ENCODE results near the gene VPS37C. TPM values are rescaled to one million over a fixed set of nuclear protein-coding genes. Genes with fewer than 3 reads are reported as not detected.
"Not testable (repeated sequence)": the region's sequence is repeated elsewhere in the genome, so short reads cannot be mapped to it uniquely, and the experiment has no call there.

Gene VPS37C
- 10 to 100 TPM; 14.1 to 22.8 (median 17.1) TPM for polyA plus RNA-seq (ENCODE audit: insufficient read length in 4 of 4)

DNA sequence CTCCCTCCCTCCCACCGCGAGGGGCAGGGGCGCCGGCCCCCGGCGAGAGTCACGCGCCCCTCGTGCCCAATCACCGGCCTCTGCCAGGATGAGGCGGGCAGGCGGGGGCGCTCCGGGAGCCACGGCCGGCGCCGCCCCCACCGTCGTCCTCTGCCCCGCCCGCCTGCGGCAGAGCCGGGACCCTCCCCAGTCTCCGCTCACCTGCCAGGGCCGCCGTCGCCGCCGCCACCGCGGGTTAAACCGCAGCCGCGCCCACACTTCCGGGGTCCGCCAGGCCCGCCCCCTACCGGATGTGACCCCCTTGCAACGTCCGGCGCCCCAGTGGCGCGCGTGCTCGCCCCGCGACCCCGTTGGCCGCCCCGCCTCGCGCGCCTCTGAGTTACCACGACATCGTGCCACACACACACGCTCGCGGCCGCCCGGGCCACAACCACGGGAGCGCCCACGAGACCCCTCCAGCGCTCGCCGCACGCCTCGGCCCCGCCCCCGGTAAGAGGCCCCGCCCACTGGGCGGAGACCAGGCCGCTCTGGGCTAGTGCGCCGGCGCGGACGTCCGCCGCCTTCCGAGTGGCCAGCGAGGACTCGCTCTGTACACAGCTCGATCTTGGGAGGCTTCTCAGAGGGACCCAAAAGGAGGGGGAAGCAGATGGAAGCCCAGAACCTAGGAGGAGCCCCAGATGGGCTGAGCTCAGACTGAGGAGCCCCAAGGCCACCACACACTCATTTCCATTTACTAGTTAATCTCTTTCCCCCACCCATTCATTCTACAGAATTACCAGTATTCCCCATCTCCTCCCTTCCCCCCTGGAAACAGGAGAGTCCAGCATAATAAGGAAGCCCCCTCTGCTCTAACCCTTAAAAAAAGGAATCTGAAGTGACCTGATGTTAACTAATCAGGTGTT is at the start of gene VPS37C:
TSS of gene VPS37C (minus strand) at position 237 of the 902 bp plus-strand sequence. CDS start 22,597 bp downstream, outside the sequence.
- DNase-seq (ENCODE audit: low read depth in 4 of 4, low spot score in 3 of 4): peak; percentile 74 to 76 (median 74)

DNA sequence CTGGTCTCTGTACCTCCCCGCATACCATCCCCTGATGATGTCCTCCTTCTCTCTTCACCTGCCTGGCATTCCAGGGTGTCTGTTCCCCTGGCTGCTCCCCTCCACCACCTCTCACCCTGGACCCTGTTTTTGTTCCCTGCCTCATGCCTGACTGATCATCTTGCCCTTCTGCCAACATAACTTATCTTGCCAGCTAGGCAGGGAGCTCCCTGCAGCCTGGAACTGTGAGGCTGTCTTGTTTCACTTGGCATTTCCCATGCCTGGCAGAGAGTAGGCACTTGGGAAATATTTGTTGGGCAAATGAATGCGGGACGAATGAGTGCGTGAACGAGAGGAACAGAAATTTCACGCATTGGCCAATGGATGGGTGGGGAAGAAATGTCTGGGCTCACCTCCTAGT is 49.4 kb upstream of the VPS37C start:
- DNase-seq (ENCODE audit: low read depth in 4 of 4, low spot score in 3 of 4): not testable (repeated sequence)

GRCh38 chr11:61207636-61208310 is 46.5 kb upstream of the VPS37C start:
- not testable (repeated sequence) for DNase-seq (ENCODE audit: low read depth in 4 of 4, low spot score in 3 of 4)

GRCh38 chr11:61204502-61205059 is 43.4 kb upstream of the VPS37C start:
- DNase-seq (ENCODE audit: low read depth in 4 of 4, low spot score in 3 of 4): not testable (repeated sequence)

DNA sequence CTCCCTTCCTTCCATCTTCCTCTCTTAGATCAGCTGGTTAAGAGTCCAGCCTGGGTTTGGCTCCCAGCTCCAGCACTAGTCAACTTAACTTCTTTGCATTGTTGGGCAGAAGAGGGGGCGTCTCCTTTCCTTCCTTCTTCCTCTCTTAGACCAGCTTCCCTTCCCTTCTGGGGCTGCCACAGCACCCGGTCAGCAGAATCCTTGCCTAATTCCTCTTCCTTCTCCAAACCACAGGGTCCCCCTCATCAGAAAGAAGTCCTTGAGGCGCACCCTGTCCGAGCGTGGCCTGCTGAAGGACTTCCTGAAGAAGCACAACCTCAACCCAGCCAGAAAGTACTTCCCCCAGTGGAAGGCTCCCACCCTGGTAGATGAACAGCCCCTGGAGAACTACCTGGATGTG is 42.6 kb upstream of the VPS37C start:
- not testable (repeated sequence) for DNase-seq (ENCODE audit: low read depth in 4 of 4, low spot score in 3 of 4)

GRCh38 chr11:61202950-61203746 is 41.9 kb upstream of the VPS37C start, which contains the start of gene PGA3:
PGA3 (plus strand) TSS chr11:61203515; CDS start chr11:61203565, 50 bp downstream.
- DNase-seq (ENCODE audit: low read depth in 4 of 4, low spot score in 3 of 4): not testable (repeated sequence)

DNA sequence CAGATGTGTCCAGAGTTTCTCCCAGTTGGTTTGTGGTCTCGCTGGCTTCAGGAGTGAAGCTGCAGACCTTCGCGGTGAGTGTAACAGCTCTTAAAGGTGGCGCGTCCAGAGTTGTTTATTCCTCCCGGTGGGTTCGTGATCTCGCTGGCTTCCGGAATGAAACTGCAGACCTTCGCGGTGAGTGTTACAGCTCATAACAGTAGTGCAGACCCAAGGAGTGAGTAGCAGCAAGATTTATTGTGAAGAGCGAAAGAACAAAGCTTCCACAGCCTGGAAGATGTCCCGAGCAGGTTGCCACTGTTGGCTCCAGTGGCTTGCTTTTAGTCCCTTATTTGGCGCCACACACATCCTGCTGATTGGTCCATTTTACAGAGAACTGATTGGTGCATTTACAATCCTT is 40.2 kb upstream of the VPS37C start:
- DNase-seq (ENCODE audit: low read depth in 4 of 4, low spot score in 3 of 4): no peak

DNA sequence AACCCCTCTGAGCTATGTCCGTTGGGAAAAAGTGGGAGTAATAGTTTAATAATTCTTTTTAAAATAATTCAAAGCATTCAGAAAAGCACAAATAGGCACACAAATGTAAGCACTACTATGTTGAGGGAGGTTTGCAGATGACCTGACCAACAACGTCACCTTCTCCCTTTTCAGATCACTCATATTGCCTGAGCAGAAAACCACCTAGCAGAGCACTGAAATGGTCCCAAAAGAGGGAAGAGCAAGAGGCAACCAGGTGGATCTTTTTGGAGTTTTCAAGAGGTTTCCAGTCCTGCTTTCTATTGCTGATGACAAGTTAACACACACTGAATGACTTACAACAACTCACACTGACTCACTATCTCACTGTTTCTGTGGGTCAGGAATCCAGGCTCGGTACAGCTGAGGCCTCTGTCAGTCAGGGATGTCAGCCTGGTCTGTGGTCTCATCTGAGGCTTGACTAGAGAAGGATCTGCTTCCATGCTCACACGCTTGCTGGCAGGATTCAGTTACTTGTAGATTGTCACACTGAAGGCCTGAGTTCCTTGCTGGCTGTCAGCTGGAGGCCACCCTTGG is 37.8 kb upstream of the VPS37C start:
- DNase-seq (ENCODE audit: low read depth in 4 of 4, low spot score in 3 of 4): no peak

DNA sequence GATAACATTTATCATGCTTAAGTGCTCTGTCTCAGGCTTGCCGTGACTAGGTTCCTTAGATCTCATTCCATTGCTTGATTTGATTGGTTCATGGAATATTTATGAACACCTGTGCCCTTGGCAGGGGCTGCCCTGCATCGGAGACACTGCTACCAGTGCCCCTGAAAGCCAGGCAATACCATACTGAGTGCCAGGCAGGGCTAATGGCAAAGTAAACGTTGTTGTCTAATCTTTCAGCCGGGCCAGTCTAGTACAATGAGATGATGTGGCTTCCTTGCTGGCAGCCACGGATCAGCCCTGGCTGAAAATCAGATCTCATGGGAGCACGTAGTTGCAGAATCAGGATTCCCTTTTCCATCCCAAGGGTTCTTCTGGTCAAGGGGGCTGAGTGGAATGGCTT is 37.1 kb upstream of the VPS37C start:
- no peak for DNase-seq (ENCODE audit: low read depth in 4 of 4, low spot score in 3 of 4)

DNA sequence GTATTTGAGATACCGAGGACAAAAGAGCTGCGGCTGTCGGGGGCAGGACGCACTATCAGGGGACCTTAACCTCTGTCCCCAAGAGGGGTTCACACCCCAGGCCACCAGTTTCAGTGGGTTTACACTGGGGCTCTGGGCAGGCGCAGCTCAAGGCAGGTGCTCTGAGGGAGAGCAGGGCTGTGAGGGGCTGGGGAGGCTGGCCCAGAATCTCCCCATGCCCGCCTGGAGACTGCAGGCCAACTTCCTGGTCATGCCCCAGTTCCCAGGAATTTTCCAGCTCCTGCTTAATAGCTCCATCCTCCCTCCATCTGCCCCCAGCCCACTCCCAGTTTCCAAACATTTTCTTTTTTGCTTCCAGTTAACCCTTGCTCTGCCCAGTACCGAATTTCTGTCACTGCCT is 34.5 kb upstream of the VPS37C start:
- DNase-seq (ENCODE audit: low read depth in 4 of 4, low spot score in 3 of 4): peak in 3 of 4 donors; percentile 48 to 62 (median 51)

- DNase-seq (ENCODE audit: low read depth in 4 of 4, low spot score in 3 of 4): no peak
Observed at GRCh38 chr11:61194981-61195695, 33.9 kb upstream of the VPS37C start.

DNA sequence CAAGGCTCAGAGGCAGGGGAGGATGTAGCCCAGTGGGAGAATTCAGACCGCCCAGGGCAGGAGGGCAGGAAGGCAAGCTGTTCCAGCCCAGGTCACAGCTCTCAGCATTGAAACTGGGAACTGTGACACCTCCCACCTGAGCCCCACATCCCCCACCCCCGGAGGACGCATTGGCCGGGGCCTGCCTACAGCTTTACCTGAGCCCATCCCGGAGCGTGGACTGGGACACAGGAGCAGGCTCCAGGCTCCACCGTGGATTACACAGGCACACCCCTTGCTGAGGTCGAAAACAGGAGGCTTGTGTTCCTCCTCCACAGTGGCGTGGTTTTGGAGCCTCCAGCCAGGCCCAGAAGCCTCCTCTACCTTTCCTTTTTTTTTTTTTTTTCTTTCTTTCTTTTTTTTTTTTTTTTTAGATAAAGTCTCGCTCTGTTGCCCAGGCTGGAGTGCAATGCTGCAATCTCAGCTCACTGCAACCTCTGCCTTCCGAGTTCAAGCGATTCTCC is 33.0 kb upstream of the VPS37C start:
- peak in 1 of 4 donors; percentile 16 for DNase-seq (ENCODE audit: low read depth in 4 of 4, low spot score in 3 of 4)

DNA sequence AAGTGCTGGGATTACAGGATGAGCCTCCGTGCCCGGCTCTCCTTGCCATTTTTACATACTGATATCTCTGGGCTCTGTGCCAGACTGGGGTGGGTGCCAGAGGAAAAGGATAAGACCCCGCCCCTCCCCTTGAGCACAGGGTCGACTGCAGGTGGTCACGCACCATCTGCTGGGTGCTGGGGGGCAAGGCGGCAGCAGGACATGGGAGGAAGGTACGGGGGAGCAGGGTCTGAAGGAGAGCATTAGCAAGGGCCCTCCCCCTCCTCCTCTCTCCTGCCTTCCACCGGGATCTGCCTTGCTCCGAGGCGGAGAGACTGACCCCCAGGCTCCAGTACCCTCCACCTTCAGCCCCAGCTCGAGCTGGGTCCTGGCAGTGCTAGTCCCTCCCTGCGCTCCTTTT is 32.4 kb upstream of the VPS37C start:
- DNase-seq (ENCODE audit: low read depth in 4 of 4, low spot score in 3 of 4): peak in 2 of 4 donors; percentile 14 to 27

DNA sequence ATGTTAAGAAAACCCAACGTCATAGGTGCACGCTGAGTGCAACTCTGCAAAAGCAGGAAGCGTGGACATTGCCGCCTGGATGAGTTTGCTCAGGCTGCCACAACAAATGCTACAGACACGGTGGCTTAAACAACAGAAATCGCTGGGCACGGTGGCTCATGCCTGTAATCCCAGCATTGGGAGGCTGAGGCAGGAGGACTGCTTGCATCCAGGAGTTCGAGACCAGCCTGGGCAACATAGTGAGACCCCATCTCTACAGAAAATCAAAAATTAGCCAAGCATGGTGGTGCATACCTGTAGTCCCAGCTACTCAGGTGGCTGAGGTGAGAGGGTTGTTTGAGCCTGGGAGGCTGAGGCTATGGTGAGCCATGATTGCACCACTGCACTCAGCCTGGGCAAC is 28.7 kb upstream of the VPS37C start:
- DNase-seq (ENCODE audit: low read depth in 4 of 4, low spot score in 3 of 4): no peak

GRCh38 chr11:61187505-61188130 is 26.4 kb upstream of the VPS37C start:
- peak; percentile 67 to 83 (median 74) for DNase-seq (ENCODE audit: low read depth in 4 of 4, low spot score in 3 of 4)

DNA sequence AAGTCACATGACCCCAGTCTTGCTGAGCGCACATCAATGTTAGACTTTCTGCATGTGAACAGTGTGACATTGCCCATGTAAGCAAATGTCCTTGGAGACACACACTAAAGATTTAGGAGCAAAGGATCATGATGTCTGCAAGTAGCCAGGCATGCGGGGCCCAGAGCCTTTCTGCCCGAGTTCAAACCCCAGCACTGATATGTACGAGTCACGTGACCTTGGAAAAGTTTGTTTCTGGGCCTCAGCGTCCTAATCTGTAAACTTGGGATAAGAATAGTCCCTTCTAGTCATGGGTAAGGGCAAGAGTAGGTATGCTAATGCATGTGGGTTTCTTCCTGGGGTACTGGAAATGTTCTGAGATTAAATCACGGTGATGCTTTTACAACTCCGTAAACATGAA is 25.3 kb upstream of the VPS37C start:
- DNase-seq (ENCODE audit: low read depth in 4 of 4, low spot score in 3 of 4): no peak

- no peak for DNase-seq (ENCODE audit: low read depth in 4 of 4, low spot score in 3 of 4)
Observed at GRCh38 chr11:61183645-61184044, 22.4 kb upstream of the VPS37C start.

DNA sequence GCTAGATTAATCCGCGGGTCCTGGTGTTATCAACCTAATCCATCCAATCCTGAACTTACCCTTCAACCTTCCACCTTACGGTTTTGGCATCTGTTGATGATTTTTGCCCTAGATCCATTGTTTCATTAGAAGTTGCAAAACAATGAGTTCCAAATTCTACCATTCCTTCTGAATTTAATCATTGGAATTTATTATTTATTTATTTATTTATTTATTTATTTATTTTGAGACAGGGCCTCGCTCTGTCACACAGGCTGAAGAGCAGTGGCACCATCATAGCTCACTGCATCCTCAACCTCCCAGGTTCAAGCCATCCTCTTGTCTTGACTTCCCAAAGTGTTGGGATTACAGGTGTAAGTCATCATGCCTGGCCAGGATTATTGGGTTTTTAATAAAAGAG is 20.3 kb upstream of the VPS37C start:
- DNase-seq (ENCODE audit: low read depth in 4 of 4, low spot score in 3 of 4): no peak

GRCh38 chr11:61180205-61180604 is 19.0 kb upstream of the VPS37C start:
- not testable (repeated sequence) for DNase-seq (ENCODE audit: low read depth in 4 of 4, low spot score in 3 of 4)

Data from left renal pelvis (tissue), 4 donors.